ENCODE data around the gene NSUN7. TPM values are rescaled to one million over a fixed set of nuclear protein-coding genes. Genes with fewer than 3 reads are reported as not detected.

Gene NSUN7
- polyA plus RNA-seq, 1 experiment: 0.18 TPM

DNA sequence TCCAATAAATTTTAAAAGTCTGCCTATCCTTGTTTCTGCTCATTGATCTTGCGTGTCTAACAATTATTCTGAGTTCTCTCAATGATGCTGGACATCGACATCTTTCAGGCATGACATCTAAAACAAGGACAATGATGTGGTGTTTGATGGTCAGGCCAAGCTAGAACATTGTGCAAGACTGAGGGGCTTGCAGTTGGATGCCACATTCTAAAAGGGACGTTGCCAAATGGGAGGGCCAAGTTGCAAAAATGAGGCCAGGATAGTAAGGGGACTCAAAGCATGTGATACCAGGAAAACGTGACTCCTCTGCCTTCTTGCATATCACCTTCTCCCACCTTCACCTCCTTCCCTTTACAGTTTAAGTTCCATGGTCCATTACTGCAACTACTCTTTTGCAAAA, 29.4 kb upstream of the NSUN7 start:
- ChIA-PET CTCF (interaction anchor here (1.7 to 2.9 kb wide), 2 partner anchors 316 to 404 kb away, joined by 3 to 16 read pairs; no protein-coding TSS in a partner anchor), POLR2A (no interaction called here)
- no peak for TF ChIP-seq CTCF (IDR thresholded peaks at IDR 0.05; ENCODE audit: insufficient read depth, low read depth, low read length)
- H3K36me3 ChIP-seq (ENCODE audit: control insufficient read depth, insufficient read depth, low read length): no peaks in the 10 kb centered on the region
- no peak overlapping the region for H3K4me3 ChIP-seq (ENCODE audit: low read depth, low read length)
- no peak for DNase-seq (ENCODE audit: low read depth)
- peaks cover 4% of the 10 kb centered on the region for H3K27me3 ChIP-seq (ENCODE audit: control insufficient read depth, insufficient read depth, low read length)

DNA sequence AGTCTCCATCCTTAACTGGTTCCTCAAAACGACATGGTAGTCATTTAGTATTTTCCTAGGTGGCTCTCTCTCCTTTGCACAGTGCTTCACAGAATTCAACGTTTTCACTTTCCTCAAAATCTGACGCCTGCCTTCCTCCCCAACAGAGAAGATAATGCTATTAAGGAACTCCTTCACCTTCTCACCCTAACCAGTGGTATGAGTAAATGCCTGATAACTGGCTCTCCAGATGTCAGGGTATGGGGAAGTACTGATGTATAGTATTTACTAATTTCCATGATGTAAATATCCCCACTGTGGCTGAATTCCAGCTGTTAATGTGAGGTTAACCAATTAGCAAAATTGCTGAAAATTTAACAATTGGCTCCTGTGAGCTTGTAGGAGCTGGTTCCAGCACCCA, 28.8 kb upstream of the NSUN7 start:
- TF ChIP-seq CTCF (IDR thresholded peaks at IDR 0.05; ENCODE audit: insufficient read depth, low read depth, low read length): no peak
- Histone ChIP-seq H3K4me3 (ENCODE audit: low read depth, low read length) (no peak overlapping the region), H3K27me3 (ENCODE audit: control insufficient read depth, insufficient read depth, low read length) (peaks cover 4% of the 10 kb centered on the region), H3K36me3 (ENCODE audit: control insufficient read depth, insufficient read depth, low read length) (no peaks in the 10 kb centered on the region)
- DNase-seq (ENCODE audit: low read depth): no peak
- ChIA-PET POLR2A (no interaction called here), CTCF (interaction anchor here (2.9 kb wide), 1 partner anchor 404 kb away, joined by 16 read pairs; no protein-coding TSS in a partner anchor)

- ChIA-PET CTCF (no interaction called here), POLR2A (no interaction called here)
- Histone ChIP-seq H3K27me3 (ENCODE audit: control insufficient read depth, insufficient read depth, low read length) (peaks cover 4% of the 10 kb centered on the region), H3K4me3 (ENCODE audit: low read depth, low read length) (no peak overlapping the region), H3K36me3 (ENCODE audit: control insufficient read depth, insufficient read depth, low read length) (no peaks in the 10 kb centered on the region)
- TF ChIP-seq CTCF (IDR thresholded peaks at IDR 0.05; ENCODE audit: insufficient read depth, low read depth, low read length): no peak
- no peak for DNase-seq (ENCODE audit: low read depth)
These were observed 28.0 kb upstream of the NSUN7 start for GRCh38 chr4:40721730-40722171.

DNA sequence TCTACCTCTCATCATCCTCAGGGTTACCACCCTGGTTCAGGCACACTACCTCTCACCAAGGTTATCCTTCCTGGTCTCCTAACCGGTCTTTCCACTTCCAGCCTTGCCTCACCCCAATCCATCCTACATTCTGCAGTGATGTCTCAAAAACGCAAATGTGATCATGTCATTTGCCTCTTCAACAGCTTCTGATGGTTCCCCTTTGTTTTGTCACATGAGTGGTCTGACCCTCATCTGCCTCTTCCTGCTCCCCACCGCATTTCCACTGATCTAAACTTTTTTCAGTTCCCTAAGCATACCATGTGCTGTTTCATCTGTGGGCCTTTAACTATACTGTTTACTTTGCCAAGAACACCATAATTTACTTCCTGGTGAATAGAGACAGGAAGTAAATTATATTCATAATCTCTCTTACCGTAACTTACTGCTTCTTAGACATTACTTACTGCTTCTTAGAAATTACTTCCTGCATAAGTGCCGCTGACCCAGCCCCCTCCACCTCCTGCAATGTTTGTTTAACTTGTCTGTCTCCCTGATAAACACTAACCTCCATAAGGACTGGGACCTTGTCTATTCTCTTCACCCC, 27.1 kb upstream of the NSUN7 start:
- no peak for DNase-seq (ENCODE audit: low read depth)
- peaks cover 4% of the 10 kb centered on the region for H3K27me3 ChIP-seq (ENCODE audit: control insufficient read depth, insufficient read depth, low read length)
- ChIA-PET CTCF (no interaction called here), POLR2A (no interaction called here)
- H3K36me3 ChIP-seq (ENCODE audit: control insufficient read depth, insufficient read depth, low read length): no peaks in the 10 kb centered on the region
- no peak for TF ChIP-seq CTCF (IDR thresholded peaks at IDR 0.05; ENCODE audit: insufficient read depth, low read depth, low read length)
- H3K4me3 ChIP-seq (ENCODE audit: low read depth, low read length): no peak overlapping the region

DNA sequence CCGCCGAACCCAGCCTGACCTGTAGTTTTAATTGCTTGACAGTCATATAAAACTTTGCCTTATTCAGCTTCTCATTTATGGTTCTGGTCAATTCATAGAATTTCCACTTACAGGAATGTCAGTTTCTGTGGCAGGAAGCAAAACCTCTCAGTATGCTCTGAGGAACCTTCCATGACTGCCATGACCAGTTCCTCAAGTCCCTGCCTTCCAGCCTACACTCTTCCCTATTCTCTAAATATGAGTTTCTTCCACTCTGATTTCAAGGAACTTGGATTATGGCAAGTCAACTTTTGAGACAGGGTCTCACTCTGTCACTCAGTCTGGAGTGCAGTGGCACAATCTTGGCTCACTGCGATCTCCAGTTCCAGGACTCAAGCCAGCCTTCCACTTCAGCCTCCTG, 26.0 kb upstream of the NSUN7 start:
- ChIA-PET POLR2A (no interaction called here), CTCF (interaction anchor here (0.6 kb wide), 1 partner anchor 14 kb away, joined by 4 read pairs; no protein-coding TSS in a partner anchor)
- Histone ChIP-seq H3K36me3 (ENCODE audit: control insufficient read depth, insufficient read depth, low read length) (no peaks in the 10 kb centered on the region), H3K27me3 (ENCODE audit: control insufficient read depth, insufficient read depth, low read length) (peaks cover 2% of the 10 kb centered on the region), H3K4me3 (ENCODE audit: low read depth, low read length) (no peak overlapping the region)
- no peak for DNase-seq (ENCODE audit: low read depth)
- TF ChIP-seq CTCF (IDR thresholded peaks at IDR 0.05; ENCODE audit: insufficient read depth, low read depth, low read length): no peak

Data from BJ (cell line).